ENCODE results near the gene PTPRCAP.

The PTPRCAP gene

DNA sequence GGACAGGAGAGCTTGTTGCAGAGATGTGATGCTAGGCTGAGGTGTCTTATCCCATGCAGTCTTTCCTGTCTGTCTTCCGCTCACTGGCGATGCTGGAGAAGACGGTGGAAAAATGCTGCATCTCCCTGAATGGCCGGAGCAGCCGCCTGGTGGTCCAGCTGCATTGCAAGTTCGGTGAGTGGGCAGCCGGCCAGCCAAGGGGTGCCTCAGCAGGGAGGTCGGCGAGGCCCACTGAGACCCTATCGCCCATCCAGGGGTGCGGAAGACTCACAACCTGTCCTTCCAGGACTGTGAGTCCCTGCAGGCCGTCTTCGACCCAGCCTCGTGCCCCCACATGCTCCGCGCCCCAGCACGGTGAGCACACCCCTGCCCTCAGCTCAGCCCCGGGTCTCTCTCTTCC, 44.0 kb downstream of the PTPRCAP start:
- DNase-seq, result no peak

GRCh38 chr11:67392183-67392715, 45.2 kb downstream of the PTPRCAP start:
- DNase-seq, result no peak

DNA sequence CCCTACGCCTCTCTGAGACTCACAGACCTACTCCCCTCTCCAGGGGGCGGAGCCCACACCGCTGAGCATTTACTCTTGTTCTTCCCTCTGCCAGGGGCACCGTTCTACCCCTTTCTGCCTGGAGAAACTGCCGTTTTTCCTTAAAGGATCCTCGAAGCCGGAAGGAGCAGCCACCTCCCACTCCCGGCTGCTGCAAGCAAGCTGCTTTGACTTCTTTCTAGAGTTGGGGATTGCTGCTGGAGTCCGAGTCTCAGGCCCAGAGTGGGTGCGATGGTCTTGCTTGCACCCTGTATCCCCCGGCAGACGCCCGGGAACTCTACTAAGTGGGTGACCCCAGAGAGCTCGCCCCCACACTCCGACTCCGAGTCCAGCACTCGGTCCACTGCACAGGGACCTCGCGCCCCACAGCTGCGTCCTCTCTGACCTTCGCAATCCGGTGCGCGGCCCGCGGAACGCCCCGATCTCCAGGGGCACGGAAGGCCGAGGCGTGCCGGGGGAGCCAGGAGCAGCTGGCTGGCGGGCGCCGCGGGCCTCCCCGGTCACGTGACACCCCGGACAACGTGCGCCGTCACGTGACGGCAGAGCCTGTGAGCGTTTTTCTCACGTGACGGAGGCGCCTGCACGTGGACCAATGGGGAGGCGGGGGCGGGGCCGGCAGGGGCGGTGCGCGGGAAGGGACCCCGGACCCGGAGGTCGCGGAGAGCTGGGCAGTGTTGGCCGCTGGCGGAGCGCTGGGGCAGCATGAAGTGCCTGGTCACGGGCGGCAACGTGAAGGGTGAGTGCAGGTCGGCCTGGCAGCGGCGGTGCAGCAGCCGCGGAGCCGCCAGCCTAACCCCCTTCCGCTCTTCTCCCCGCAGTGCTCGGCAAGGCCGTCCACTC, 45.9 kb downstream of the PTPRCAP start, which contains the start of gene RAD9A:
Gene RAD9A (plus strand): TSS at position 683 of the 879 bp plus-strand sequence. CDS start 59 bp downstream, at position 742.
- DNase-seq, result peak; percentile 66

DNA sequence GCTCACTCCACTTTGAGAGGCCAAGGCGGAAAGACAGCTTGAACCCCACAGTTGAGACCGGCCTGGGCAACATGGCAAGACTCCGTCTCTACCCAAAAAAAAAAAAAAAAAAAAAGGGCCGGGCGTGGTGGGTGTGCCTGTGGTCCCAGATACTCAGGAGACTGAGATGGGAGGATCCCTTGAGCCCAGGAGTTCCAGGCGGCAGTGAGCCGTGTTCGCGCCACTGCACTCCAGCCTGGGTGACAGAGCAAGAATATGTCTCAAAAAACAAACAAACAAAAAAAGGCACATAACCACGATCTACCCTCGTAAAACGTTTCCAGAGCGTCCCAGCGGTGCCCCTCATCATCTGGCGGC, 46.6 kb downstream of the PTPRCAP start:
- DNase-seq, result no peak

GRCh38 chr11:67389477-67389876, 48.0 kb downstream of the PTPRCAP start:
- no peak for DNase-seq

- no peak for DNase-seq
Observed at GRCh38 chr11:67387518-67387917, 50.0 kb downstream of the PTPRCAP start.

DNA sequence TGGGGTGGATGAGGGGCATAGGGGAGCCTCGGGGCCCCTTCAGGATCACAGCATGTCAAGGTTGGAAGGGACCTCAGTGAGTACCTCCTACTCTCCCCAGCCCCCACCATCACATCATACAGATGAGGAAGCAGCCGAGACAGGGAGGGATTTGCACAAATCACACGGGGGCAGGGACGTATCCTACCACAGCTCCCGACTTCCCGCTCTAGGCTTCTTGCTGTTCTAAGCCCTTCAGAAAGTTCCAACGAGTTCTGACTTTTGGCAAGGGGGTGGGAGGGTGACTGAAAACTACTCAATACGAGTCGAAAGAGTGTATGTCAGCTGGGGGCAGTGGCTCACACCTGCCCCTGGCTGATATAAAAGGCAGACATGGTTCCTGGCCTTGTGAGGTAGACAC, 50.4 kb downstream of the PTPRCAP start:
- DNase-seq, result no peak
